GM19035 (cell line): ENCODE measurements around the gene PRXL2A.
"Not testable (repeated sequence)": the region's sequence is repeated elsewhere in the genome, so short reads cannot be mapped to it uniquely, and the experiment has no call there.

Experiments used
- ATAC-seq: cut with Tn5 transposase; IDR thresholded peaks from one replicate; pipeline ENCODE4 v1.9.1; 2021; ENCODE audit not compliant: unreplicated experiment

Gene PRXL2A

GRCh38 chr10:80408242-80409101 is at the start of gene PRXL2A:
TSS of gene PRXL2A (plus strand) at chr10:80408551. CDS start at chr10:80420468, 11,917 bp downstream.
- ATAC-seq: peak; percentile 96

GRCh38 chr10:80358925-80359324 is 49.4 kb upstream of the PRXL2A start:
- ATAC-seq: not testable (repeated sequence)

- ATAC-seq: no peak
Measured at GRCh38 chr10:80359644-80360043, 48.7 kb upstream of the PRXL2A start.

- ATAC-seq: no peak
Measured at GRCh38 chr10:80365510-80365909, 42.8 kb upstream of the PRXL2A start.

- no peak for ATAC-seq
Measured at GRCh38 chr10:80371467-80371866, 36.9 kb upstream of the PRXL2A start.

GRCh38 chr10:80372675-80373074 is 35.7 kb upstream of the PRXL2A start:
- no peak for ATAC-seq

GRCh38 chr10:80373502-80373901 is 34.8 kb upstream of the PRXL2A start:
- no peak for ATAC-seq

GRCh38 chr10:80379701-80380100 is 28.6 kb upstream of the PRXL2A start:
- no peak for ATAC-seq

- no peak for ATAC-seq
Measured at GRCh38 chr10:80380185-80380584, 28.2 kb upstream of the PRXL2A start.

GRCh38 chr10:80382989-80383388 is 25.4 kb upstream of the PRXL2A start:
- ATAC-seq: peak; percentile 68

GRCh38 chr10:80390740-80391139 is 17.6 kb upstream of the PRXL2A start:
- ATAC-seq: no peak

GRCh38 chr10:80392250-80392649 is 16.1 kb upstream of the PRXL2A start:
- ATAC-seq: no peak

- ATAC-seq: no peak
Measured at GRCh38 chr10:80394358-80394916, 13.9 kb upstream of the PRXL2A start.

GRCh38 chr10:80397014-80397413 is 11.3 kb upstream of the PRXL2A start:
- no peak for ATAC-seq

GRCh38 chr10:80400136-80400804 is 8.1 kb upstream of the PRXL2A start:
- no peak for ATAC-seq

- ATAC-seq: no peak
Measured at GRCh38 chr10:80405035-80405434, 3.3 kb upstream of the PRXL2A start.

- no peak for ATAC-seq
Measured at GRCh38 chr10:80405626-80406025, 2.7 kb upstream of the PRXL2A start.

GRCh38 chr10:80406204-80406603 is 2.1 kb upstream of the PRXL2A start:
- no peak for ATAC-seq

GRCh38 chr10:80407812-80408241 is 524 bp upstream of the PRXL2A start:
- peak; percentile 30 for ATAC-seq

GRCh38 chr10:80409121-80409520 is 770 bp downstream of the PRXL2A start:
- no peak for ATAC-seq

- no peak for ATAC-seq
Measured at GRCh38 chr10:80410122-80410521, 1.8 kb downstream of the PRXL2A start.

GRCh38 chr10:80410578-80411145 is 2.3 kb downstream of the PRXL2A start:
- ATAC-seq: no peak
